Suprapubic skin (tissue), 4 donors: ENCODE measurements around the gene ITGAL. TPM values are rescaled to one million over a fixed set of nuclear protein-coding genes. Genes with fewer than 3 reads are reported as not detected.

Experiments
- DNase-seq, 2 donors: peaks; one replicate each; pipeline ENCODE4 v3.0.0-alpha.2; 2019; ENCODE audit warnings: low spot score in 2 of 2
- H3K27ac ChIP-seq: fragments of 200-600 bp; sonication (generic); one replicate; pipeline ENCODE4 v1.5.1; 2019
- H3K27me3 ChIP-seq: fragments of 200-600 bp; sonication (generic); one replicate; pipeline ENCODE4 v1.5.1; 2019
- H3K36me3 ChIP-seq: fragments of 200-600 bp; sonication (generic); one replicate; pipeline ENCODE4 v1.5.1; 2019
- H3K4me1 ChIP-seq: fragments of 200-600 bp; sonication (generic); one replicate; pipeline ENCODE4 v1.5.1; 2019
- H3K4me3 ChIP-seq: fragments of 200-600 bp; sonication (generic); one replicate; pipeline ENCODE4 v1.5.1; 2019; ENCODE audit warnings: mild to moderate bottlenecking
- H3K9me3 ChIP-seq: fragments of 200-600 bp; sonication (generic); one replicate; pipeline ENCODE4 v1.5.1; 2019
- EP300 ChIP-seq: sonication (generic); formaldehyde crosslinking; IDR thresholded peaks from one replicate; pipeline ENCODE4 v1.6.1; 2017; ENCODE audit warnings: antibody characterized with exemption
- POLR2A ChIP-seq, 2 donors: fragments of 450-650 bp; IDR thresholded peaks; one replicate each; pipeline ENCODE4 v1.6.1; 2017; ENCODE audit warnings: antibody characterized with exemption in 2 of 2, mild to moderate bottlenecking in 2 of 2, moderate library complexity in 2 of 2
- POLR2AphosphoS5 ChIP-seq, 3 donors: sonication (generic); formaldehyde crosslinking; IDR thresholded peaks; one replicate each; pipeline ENCODE4 v1.6.1; 2017; ENCODE audit warnings: antibody characterized with exemption in 3 of 3
- WGBS: methylation state at CpG from one replicate; pipeline ENCODE4 v1.1.5; 2018; 5-methylcytosine and 5-hydroxymethylcytosine counted together
- total RNA-seq, 4 donors: library from RNA; depleted of rRNA; stranded (reverse); fragments of >200 nt; gene quantifications; one replicate each; pipeline ENCODE4 v1.1.0, GENCODE V29; 2016
- TF ChIP-seq, protein P1 (sequence below), 2 donors: fragments of 200-600 bp in 1 of 2; fragments of 450-650 bp in 1 of 2; sonication (generic) in 1 of 2; IDR thresholded peaks; one replicate each; pipeline ENCODE4 v1.5.1; 2016 to 2019; ENCODE audit warnings: antibody characterized with exemption in 2 of 2, mild to moderate bottlenecking in 1 of 2, moderate library complexity in 1 of 2

ITGAL gene
- total RNA-seq, 4 donors from 2014 or later: 0.47 to 4.3 (median 1.9) TPM

DNA sequence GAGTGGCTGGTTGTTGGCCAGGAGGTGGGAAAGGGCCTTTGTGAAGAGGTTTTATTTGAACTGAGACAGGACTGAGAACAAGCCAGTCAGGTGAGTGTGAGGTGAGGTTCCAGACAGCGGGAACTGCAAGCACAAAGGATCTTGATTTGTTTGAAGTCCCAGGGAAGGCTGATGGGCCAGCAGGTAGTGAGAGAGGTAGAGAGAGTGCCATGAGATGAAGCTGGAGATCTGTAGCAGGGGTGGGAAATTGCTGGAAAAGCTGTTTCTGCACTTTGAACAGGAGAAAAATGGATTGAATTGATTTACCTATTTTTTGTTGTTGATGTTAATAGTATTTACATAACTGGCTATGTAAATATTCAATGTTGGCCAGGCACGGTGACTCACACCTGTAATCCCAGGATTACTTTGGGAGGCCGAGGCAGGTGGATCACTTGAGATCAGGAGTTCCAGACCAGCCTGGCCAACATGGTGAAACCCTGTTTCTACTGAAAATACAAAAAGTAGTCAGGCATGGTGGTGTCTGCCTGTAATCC, 35.0 kb upstream of the ITGAL start:
- H3K27me3 ChIP-seq: no peaks in the 10 kb centered on the region
- no peaks in the 10 kb centered on the region for H3K4me1 ChIP-seq
- H3K4me3 ChIP-seq: no peak overlapping the region
- no peak for DNase-seq
- no peaks in the 10 kb centered on the region for H3K9me3 ChIP-seq
- WGBS: 76% methylated on average over 3 of the region's 3 CpGs
- H3K36me3 ChIP-seq: no peaks in the 10 kb centered on the region
- TF ChIP-seq POLR2AphosphoS5 (IDR thresholded peaks at IDR 0.05) (no peak), POLR2A (IDR thresholded peaks at IDR 0.05) (no peak), EP300 (no peak)
- TF ChIP-seq, protein P1, sequence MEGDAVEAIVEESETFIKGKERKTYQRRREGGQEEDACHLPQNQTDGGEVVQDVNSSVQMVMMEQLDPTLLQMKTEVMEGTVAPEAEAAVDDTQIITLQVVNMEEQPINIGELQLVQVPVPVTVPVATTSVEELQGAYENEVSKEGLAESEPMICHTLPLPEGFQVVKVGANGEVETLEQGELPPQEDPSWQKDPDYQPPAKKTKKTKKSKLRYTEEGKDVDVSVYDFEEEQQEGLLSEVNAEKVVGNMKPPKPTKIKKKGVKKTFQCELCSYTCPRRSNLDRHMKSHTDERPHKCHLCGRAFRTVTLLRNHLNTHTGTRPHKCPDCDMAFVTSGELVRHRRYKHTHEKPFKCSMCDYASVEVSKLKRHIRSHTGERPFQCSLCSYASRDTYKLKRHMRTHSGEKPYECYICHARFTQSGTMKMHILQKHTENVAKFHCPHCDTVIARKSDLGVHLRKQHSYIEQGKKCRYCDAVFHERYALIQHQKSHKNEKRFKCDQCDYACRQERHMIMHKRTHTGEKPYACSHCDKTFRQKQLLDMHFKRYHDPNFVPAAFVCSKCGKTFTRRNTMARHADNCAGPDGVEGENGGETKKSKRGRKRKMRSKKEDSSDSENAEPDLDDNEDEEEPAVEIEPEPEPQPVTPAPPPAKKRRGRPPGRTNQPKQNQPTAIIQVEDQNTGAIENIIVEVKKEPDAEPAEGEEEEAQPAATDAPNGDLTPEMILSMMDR (IDR thresholded peaks at IDR 0.05): no peak
- no peak overlapping the region for H3K27ac ChIP-seq

GRCh38 chr16:30438835-30439234, 33.7 kb upstream of the ITGAL start:
- H3K9me3 ChIP-seq: no peaks in the 10 kb centered on the region
- no peak overlapping the region for H3K4me3 ChIP-seq
- H3K27me3 ChIP-seq: no peaks in the 10 kb centered on the region
- peaks cover 7% of the 10 kb centered on the region for H3K4me1 ChIP-seq
- H3K27ac ChIP-seq: no peak overlapping the region
- peaks cover 10% of the 10 kb centered on the region for H3K36me3 ChIP-seq
- TF ChIP-seq, protein P1 (IDR thresholded peaks at IDR 0.05): no peak
- TF ChIP-seq POLR2AphosphoS5 (IDR thresholded peaks at IDR 0.05) (no peak), POLR2A (IDR thresholded peaks at IDR 0.05) (no peak), EP300 (no peak)
- no peak for DNase-seq
- 85% methylated on average over 5 of the region's 5 CpGs for WGBS

GRCh38 chr16:30439720-30440348, 32.7 kb upstream of the ITGAL start:
- WGBS: 85% methylated on average over 6 of the region's 6 CpGs
- Histone ChIP-seq H3K4me3 (no peak overlapping the region), H3K36me3 (peaks cover 10% of the 10 kb centered on the region), H3K9me3 (no peaks in the 10 kb centered on the region), H3K4me1 (peaks cover 17% of the 10 kb centered on the region), H3K27ac (no peak overlapping the region), H3K27me3 (no peaks in the 10 kb centered on the region)
- TF ChIP-seq, protein P1 (IDR thresholded peaks at IDR 0.05): no peak
- DNase-seq: no peak

- Histone ChIP-seq H3K9me3 (no peaks in the 10 kb centered on the region), H3K27ac (no peak overlapping the region), H3K4me3 (no peak overlapping the region), H3K27me3 (no peaks in the 10 kb centered on the region), H3K4me1 (peaks cover 24% of the 10 kb centered on the region), H3K36me3 (peaks cover 10% of the 10 kb centered on the region)
- WGBS: 82% methylated on average over 2 of the region's 2 CpGs
- no peak for DNase-seq
- TF ChIP-seq, protein P1 (IDR thresholded peaks at IDR 0.05): no peak
- TF ChIP-seq POLR2AphosphoS5 (IDR thresholded peaks at IDR 0.05) (no peak), POLR2A (IDR thresholded peaks at IDR 0.05) (no peak), EP300 (no peak)
These were observed 28.9 kb upstream of the ITGAL start for GRCh38 chr16:30443631-30444030.

DNA sequence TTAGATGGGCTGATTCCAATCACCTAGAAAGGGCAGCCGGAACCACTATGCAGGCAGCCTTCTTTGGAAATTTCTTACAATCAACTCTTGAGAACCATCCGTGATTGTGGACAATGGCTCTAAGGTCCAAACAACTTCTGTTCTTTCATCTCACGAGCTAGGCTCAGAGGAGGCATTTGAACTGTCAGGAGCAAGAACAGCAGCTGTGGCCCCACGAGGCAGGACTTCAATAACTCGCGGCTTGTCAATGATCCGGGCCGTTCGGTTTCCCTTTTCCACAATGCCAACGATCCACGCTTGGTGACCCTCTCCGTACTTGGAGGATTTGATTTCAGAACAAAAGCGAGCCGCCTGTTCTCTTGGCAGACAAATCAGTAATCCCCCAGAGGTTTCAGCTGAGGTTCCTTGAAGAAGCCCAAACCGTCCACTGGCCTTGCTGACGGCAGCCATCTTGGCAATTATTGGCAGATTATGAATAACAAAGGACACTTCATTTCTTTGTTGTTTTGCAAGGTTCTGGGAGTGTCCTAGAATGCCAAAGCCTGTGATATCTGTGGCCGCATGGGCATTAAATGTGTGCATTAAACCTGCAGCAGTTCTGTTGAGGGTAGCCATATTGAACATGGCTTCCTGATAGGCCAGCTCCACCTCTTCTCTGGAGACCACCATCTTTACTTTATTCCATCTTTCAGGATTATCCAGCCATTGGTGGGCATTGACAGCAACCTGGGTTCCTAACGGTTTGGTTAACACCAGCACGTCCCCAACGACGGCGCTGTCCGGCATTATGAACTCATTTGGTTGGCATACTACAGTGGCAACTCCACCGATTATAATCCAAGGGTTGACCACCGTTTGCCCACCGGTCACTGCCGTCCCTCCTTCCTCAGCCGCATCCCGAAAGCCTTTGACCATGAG, 28.1 kb upstream of the ITGAL start:
- 92% methylated on average over 29 of the region's 29 CpGs for WGBS
- peak overlapping the region; percentile 97 for H3K27ac ChIP-seq
- peaks cover 10% of the 10 kb centered on the region for H3K36me3 ChIP-seq
- no peaks in the 10 kb centered on the region for H3K9me3 ChIP-seq
- H3K4me3 ChIP-seq: peak overlapping the region; percentile 78
- no peak for TF ChIP-seq POLR2A (IDR thresholded peaks at IDR 0.05)
- TF ChIP-seq, protein P1 (IDR thresholded peaks at IDR 0.05): no peak
- TF ChIP-seq EP300: no peak
- no peak for TF ChIP-seq POLR2AphosphoS5 (IDR thresholded peaks at IDR 0.05)
- H3K27me3 ChIP-seq: no peaks in the 10 kb centered on the region
- H3K4me1 ChIP-seq: peaks cover 24% of the 10 kb centered on the region
- peak in 1 of 2 donors; percentile 67 for DNase-seq
